Gastroesophageal sphincter (tissue), 4 donors: Measurements from ENCODE around the gene ROS1. TPM values are rescaled to one million over a fixed set of nuclear protein-coding genes. Genes with fewer than 3 reads are reported as not detected.

Experiments used
- ATAC-seq: fragments of 150-250 bp; one replicate; pipeline ENCODE4 v1.9.1; 2016; ENCODE audit warnings: mild to moderate bottlenecking, moderate library complexity
- H3K27ac ChIP-seq, 4 donors: fragments of 200-600 bp; sonication (generic) in 3 of 4; 1 replicate in 3 of 4; 2 replicates in 1 of 4; pipeline ENCODE4 v1.5.1; 2016 to 2019
- H3K27me3 ChIP-seq: fragments of 200-600 bp; sonication (generic); one replicate; pipeline ENCODE4 v1.5.1; 2019
- H3K36me3 ChIP-seq, 2 donors: fragments of 200-600 bp; sonication (generic); one replicate each; pipeline ENCODE4 v1.5.1; 2019; ENCODE audit warnings: control low read depth in 1 of 2
- H3K4me1 ChIP-seq, 3 donors: fragments of 200-600 bp; sonication (generic); 1 replicate in 2 of 3; 2 replicates in 1 of 3; pipeline ENCODE4 v1.5.1; 2016 to 2019; ENCODE audit warnings: control low read depth in 2 of 3
- H3K4me3 ChIP-seq, 2 donors: fragments of 200-600 bp; sonication (generic); one replicate each; pipeline ENCODE4 v1.5.1; 2019; ENCODE audit warnings: mild to moderate bottlenecking in 1 of 2, moderate library complexity in 1 of 2
- H3K9me3 ChIP-seq, 3 donors: fragments of 200-600 bp; sonication (generic); one replicate each; pipeline ENCODE4 v1.5.1; 2017 to 2019; ENCODE audit warnings: control low read depth in 2 of 3
- CTCF ChIP-seq, 4 experiments: fragments of 200-600 bp in 2 of 4; fragments of 450-650 bp in 2 of 4; sonication (generic) in 1 of 4; IDR thresholded peaks; one replicate each; pipeline ENCODE4 v1.5.1; 2017 to 2019; ENCODE audit warnings: antibody characterized with exemption in 4 of 4, mild to moderate bottlenecking in 2 of 4, moderate library complexity in 2 of 4
- EP300 ChIP-seq: sonication (generic); formaldehyde crosslinking; IDR thresholded peaks from one replicate; pipeline ENCODE4 v1.6.1; 2017; ENCODE audit warnings: antibody characterized with exemption, mild to moderate bottlenecking
- POLR2A ChIP-seq, 2 donors: fragments of 450-650 bp; IDR thresholded peaks; one replicate each; pipeline ENCODE4 v1.6.1; 2017; ENCODE audit warnings: antibody characterized with exemption in 2 of 2, mild to moderate bottlenecking in 2 of 2, moderate library complexity in 1 of 2
- POLR2AphosphoS5 ChIP-seq: sonication (generic); formaldehyde crosslinking; IDR thresholded peaks from one replicate; pipeline ENCODE4 v1.6.1; 2017; ENCODE audit warnings: antibody characterized with exemption
- WGBS, 2 donors: methylation state at CpG; one replicate each; pipeline ENCODE4 v1.1.5; 2018; ENCODE audit warnings: low coverage in 1 of 2; 5-methylcytosine and 5-hydroxymethylcytosine counted together
- total RNA-seq, 4 donors: library from RNA; depleted of rRNA; stranded (reverse); fragments of >200 nt; gene quantifications; one replicate each; pipeline ENCODE4 v1.1.0, GENCODE V29; 2016

The ROS1 gene
- total RNA-seq, 4 donors from 2014 or later, result 0.13 TPM; not detected in 3

DNA sequence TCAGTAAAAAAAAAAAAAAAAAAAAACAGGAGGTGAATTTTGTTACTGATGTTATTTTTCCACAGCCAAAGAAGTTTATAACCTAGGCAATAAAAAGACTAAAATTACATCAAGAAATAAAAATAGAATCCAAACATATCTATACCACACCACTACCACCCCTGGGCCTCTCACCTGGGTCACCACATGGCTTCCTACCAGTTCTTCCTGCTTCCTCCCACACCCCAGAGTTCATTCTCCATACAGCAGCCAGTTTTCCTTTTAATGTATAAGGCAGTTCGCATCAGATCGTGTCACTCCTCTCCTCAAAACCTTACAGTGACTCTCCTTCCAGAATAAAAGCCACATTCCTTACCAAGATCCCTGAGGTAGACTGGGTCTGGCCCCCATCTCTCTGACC is 23.9 kb downstream of the ROS1 start:
- no peak for ATAC-seq
- Histone ChIP-seq H3K4me1 (no peaks in the 10 kb centered on the region), H3K9me3 (no peaks in the 10 kb centered on the region), H3K36me3 (no peaks in the 10 kb centered on the region), H3K27me3 (no peaks in the 10 kb centered on the region), H3K4me3 (no peak overlapping the region), H3K27ac (no peak overlapping the region)
- TF ChIP-seq EP300, result no peak
- no peak for TF ChIP-seq POLR2AphosphoS5
- TF ChIP-seq CTCF (IDR thresholded peaks at IDR 0.05), result no peak
- 59 to 76% methylated on average over 2 of the region's 2 CpGs for WGBS, 2 donors

DNA sequence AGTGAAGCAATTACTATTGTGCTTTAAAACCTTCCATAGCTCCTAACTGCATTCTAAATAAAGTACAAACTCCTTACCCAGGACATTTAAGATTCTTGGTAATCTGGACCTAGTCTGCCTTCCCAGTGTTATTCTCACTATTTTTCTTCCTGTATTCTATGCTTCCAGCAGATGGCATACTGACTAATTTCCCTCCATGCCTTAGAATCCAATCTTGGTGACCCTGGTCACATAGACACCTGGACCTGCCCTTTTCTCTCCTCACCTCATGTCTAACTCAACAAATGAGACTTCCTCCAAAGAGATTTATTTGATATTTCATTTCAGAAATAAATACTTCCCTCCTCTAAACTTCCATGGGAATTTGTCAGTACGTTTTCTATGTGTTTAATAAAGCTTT is 25.8 kb downstream of the ROS1 start:
- Histone ChIP-seq H3K27me3 (no peaks in the 10 kb centered on the region), H3K4me3 (no peak overlapping the region), H3K27ac (no peak overlapping the region), H3K36me3 (no peaks in the 10 kb centered on the region), H3K9me3 (no peaks in the 10 kb centered on the region), H3K4me1 (no peaks in the 10 kb centered on the region)
- 38 to 61% methylated on average over 1 of the region's 1 CpG for WGBS, 2 donors
- ATAC-seq, result no peak
- no peak for TF ChIP-seq POLR2A (IDR thresholded peaks at IDR 0.05)
- no peak for TF ChIP-seq CTCF (IDR thresholded peaks at IDR 0.05)
- TF ChIP-seq EP300, result no peak
- no peak for TF ChIP-seq POLR2AphosphoS5

GRCh38 chr6:117399126-117399525 is 26.6 kb downstream of the ROS1 start:
- Histone ChIP-seq H3K27me3 (no peaks in the 10 kb centered on the region), H3K27ac (no peak overlapping the region), H3K36me3 (no peaks in the 10 kb centered on the region), H3K4me1 (no peaks in the 10 kb centered on the region), H3K9me3 (no peaks in the 10 kb centered on the region), H3K4me3 (no peak overlapping the region)
- no peak for ATAC-seq
- TF ChIP-seq EP300 (no peak), POLR2AphosphoS5 (no peak), CTCF (IDR thresholded peaks at IDR 0.05) (no peak), POLR2A (IDR thresholded peaks at IDR 0.05) (no peak)
- WGBS, 2 donors, result 80 to 84% methylated on average over 1 to 4 of the region's 5 CpGs

- Histone ChIP-seq H3K36me3 (no peaks in the 10 kb centered on the region), H3K4me1 (no peaks in the 10 kb centered on the region), H3K4me3 (no peak overlapping the region), H3K9me3 (no peaks in the 10 kb centered on the region), H3K27ac (no peak overlapping the region), H3K27me3 (no peaks in the 10 kb centered on the region)
- ATAC-seq, result no peak
- WGBS, 2 donors, result 41 to 60% methylated on average over 3 of the region's 3 CpGs
- no peak for TF ChIP-seq CTCF (IDR thresholded peaks at IDR 0.05)
- TF ChIP-seq EP300, result no peak
- no peak for TF ChIP-seq POLR2A (IDR thresholded peaks at IDR 0.05)
- TF ChIP-seq POLR2AphosphoS5, result no peak
Observed at GRCh38 chr6:117397536-117398227, 28.1 kb downstream of the ROS1 start.

DNA sequence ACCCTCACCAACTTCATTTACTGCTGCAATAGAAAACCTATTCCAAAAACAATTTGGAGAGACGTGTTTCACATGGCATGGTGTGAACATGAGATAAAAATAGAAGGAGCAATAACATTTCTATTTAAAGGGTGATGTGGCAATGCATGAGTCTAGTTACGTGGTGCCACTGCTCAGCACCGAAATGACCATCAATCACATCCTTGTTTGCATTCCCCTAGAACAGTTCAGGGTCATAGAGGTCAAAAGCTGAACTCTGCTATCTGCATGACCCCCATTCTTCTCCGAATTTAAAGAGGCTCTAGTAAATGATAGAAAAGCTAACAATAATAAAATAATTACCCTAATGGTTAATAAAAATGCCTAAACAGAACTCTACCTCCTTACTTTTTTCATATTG is 29.5 kb downstream of the ROS1 start:
- TF ChIP-seq POLR2A (IDR thresholded peaks at IDR 0.05), result no peak
- TF ChIP-seq EP300, result no peak
- no peak for TF ChIP-seq POLR2AphosphoS5
- no peak for TF ChIP-seq CTCF (IDR thresholded peaks at IDR 0.05)
- no peak for ATAC-seq
- whole genome bisulfite sequencing, 2 donors, result 5 to 7% methylated on average over 4 of the region's 4 CpGs
- no peaks in the 10 kb centered on the region for H3K4me1 ChIP-seq
- H3K27me3 ChIP-seq, result no peaks in the 10 kb centered on the region
- no peaks in the 10 kb centered on the region for H3K9me3 ChIP-seq
- H3K27ac ChIP-seq, result no peak overlapping the region
- H3K36me3 ChIP-seq, result no peaks in the 10 kb centered on the region
- no peak overlapping the region for H3K4me3 ChIP-seq
